ENCODE measurements around the gene PCYT2.

PCYT2 gene

DNA sequence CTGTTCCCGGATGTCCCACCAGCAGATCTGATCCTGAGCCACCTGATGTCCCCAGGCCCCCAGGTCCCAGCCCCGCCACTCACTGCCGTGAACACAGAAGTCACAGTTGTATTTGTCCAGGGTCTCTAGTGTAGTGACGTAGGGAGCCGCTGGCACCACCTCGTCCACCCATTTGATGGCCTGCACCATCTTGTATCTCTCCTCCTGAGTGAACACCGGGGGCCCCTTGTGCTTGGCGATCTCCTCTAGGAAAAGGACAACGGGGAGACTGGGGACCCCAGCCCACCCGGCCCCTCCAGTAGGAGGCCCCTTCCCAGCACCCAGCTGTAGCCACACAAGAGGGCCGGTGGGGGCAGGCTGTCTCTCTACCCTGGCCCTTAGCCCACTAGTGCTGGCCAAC, 2.4 kb downstream of the PCYT2 start:
- TF ChIP-seq FOXM1 (IDR thresholded peaks at IDR 0.05; ENCODE audit: borderline replicate concordance, low read depth) (no peak), YY1 (IDR thresholded peaks at IDR 0.05; ENCODE audit: low read depth) (no peak), TCF12 (IDR thresholded peaks at IDR 0.05; ENCODE audit: low read depth) (no peak), TAF1 (IDR thresholded peaks at IDR 0.05; ENCODE audit: low read depth) (no peak), EGR1 (IDR thresholded peaks at IDR 0.05) (no peak), EP300 (IDR thresholded peaks at IDR 0.05; ENCODE audit: borderline replicate concordance) (no peak), TEAD4 (IDR thresholded peaks at IDR 0.05) (no peak), NFIC (IDR thresholded peaks at IDR 0.05) (no peak), RAD21 (IDR thresholded peaks at IDR 0.05; ENCODE audit: low read depth) (no peak), ZBTB7A (IDR thresholded peaks at IDR 0.05; ENCODE audit: low read depth) (no peak), CREB1 (IDR thresholded peaks at IDR 0.05; ENCODE audit: low read depth) (no peak), CEBPB (IDR thresholded peaks at IDR 0.05) (no peak)
- TF ChIP-seq, protein P1, sequence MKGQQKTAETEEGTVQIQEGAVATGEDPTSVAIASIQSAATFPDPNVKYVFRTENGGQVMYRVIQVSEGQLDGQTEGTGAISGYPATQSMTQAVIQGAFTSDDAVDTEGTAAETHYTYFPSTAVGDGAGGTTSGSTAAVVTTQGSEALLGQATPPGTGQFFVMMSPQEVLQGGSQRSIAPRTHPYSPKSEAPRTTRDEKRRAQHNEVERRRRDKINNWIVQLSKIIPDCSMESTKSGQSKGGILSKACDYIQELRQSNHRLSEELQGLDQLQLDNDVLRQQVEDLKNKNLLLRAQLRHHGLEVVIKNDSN (IDR thresholded peaks at IDR 0.05) = no peak
- TF ChIP-seq, protein P2, sequence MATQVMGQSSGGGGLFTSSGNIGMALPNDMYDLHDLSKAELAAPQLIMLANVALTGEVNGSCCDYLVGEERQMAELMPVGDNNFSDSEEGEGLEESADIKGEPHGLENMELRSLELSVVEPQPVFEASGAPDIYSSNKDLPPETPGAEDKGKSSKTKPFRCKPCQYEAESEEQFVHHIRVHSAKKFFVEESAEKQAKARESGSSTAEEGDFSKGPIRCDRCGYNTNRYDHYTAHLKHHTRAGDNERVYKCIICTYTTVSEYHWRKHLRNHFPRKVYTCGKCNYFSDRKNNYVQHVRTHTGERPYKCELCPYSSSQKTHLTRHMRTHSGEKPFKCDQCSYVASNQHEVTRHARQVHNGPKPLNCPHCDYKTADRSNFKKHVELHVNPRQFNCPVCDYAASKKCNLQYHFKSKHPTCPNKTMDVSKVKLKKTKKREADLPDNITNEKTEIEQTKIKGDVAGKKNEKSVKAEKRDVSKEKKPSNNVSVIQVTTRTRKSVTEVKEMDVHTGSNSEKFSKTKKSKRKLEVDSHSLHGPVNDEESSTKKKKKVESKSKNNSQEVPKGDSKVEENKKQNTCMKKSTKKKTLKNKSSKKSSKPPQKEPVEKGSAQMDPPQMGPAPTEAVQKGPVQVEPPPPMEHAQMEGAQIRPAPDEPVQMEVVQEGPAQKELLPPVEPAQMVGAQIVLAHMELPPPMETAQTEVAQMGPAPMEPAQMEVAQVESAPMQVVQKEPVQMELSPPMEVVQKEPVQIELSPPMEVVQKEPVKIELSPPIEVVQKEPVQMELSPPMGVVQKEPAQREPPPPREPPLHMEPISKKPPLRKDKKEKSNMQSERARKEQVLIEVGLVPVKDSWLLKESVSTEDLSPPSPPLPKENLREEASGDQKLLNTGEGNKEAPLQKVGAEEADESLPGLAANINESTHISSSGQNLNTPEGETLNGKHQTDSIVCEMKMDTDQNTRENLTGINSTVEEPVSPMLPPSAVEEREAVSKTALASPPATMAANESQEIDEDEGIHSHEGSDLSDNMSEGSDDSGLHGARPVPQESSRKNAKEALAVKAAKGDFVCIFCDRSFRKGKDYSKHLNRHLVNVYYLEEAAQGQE (IDR thresholded peaks at IDR 0.05; ENCODE audit: low read depth) = no peak
- TF ChIP-seq, protein P3, sequence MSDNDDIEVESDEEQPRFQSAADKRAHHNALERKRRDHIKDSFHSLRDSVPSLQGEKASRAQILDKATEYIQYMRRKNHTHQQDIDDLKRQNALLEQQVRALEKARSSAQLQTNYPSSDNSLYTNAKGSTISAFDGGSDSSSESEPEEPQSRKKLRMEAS (IDR thresholded peaks at IDR 0.05) = no peak

DNA sequence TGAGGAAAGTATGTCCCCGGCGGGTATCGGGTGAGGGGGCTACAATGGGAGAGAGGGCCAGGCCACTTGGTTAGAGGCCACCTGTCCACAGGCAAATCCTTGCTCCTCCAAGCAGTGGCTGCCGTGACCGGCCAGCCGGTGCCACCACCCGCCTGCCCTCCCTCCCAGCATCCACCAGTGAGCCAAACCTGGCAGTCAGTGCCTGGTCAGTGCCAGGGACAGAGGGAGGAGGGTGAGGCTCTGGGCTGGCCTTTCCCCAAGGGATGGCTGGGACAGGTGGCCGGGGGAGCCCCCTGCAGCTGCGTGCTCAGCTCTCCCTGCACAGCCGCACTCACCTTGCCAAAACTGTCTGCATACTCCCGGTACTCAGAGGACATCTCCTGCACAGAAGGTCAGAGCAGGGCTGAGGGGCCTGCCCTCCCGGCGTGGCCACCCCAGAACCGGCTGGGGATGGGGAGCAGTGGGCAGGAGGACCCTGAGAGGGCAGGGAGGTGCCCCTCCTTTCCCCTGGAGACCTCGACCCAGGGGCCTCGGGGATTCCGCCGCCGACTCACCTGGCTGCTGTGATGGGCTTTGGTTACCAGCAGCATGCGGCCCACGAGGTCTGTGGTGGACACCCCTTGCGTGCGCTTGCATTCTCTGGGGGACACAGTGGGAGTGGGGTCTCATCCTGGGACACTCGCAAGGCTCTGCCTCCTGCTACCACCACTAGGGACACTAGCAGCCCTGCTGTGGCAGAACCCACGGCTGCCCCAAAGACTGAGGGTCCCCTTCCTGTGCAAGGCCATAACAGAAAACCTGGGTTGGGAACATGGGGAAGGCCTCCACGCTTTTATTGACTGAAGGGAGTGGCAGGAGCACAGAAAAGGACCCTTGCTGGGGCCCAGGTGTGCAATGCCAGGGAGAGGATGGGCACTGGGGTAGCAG, 3.7 kb downstream of the PCYT2 start:
- TF ChIP-seq CEBPB (IDR thresholded peaks at IDR 0.05) = no peak
- TF ChIP-seq NFIC (IDR thresholded peaks at IDR 0.05) = no peak
- TF ChIP-seq TCF12 (IDR thresholded peaks at IDR 0.05; ENCODE audit: low read depth) = no peak
- TF ChIP-seq, protein P3 (IDR thresholded peaks at IDR 0.05) = no peak
- TF ChIP-seq, protein P1 (IDR thresholded peaks at IDR 0.05) = no peak
- TF ChIP-seq TAF1 (IDR thresholded peaks at IDR 0.05; ENCODE audit: low read depth) = no peak
- no peak for TF ChIP-seq EP300 (IDR thresholded peaks at IDR 0.05; ENCODE audit: borderline replicate concordance)

DNA sequence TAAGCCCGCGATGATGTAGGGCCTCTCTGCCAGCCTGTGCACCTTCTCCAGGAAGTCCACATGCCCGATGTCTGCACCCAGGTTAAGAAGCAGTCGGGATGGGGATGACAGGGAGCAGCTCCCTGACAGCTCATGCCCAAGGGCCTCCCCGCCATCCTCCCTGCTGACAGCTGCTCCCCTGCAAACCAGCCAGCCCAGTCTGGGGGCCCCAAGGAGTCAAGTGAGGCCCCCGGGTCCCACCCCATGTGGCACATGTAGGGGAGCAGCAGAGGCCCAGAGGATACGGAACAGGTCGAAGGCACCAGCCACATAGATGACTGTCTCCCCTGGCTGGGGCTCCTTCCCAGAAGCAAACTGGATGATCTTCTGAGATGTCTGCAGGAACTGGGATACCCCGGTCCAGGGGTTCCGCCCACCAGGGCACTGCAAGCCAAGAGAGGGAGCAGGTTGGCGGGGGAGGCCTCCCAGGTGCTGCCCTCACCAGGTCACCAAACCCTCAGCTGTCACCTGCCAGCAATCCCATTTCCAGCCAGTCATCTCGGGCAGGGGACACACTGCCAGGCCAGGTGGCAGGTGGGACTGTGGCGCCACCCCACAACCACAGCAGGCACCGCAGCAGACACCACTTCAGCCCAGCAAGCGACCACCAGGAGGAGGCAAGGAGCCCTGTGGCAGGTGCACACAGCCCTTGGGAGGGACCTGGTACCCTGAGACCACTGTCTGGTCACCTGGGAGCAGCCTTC, 4.6 kb downstream of the PCYT2 start:
- TF ChIP-seq RAD21 (IDR thresholded peaks at IDR 0.05; ENCODE audit: low read depth) = peak; percentile 4; the same call in 1 of the 2 replicates
- no peak for TF ChIP-seq EGR1 (IDR thresholded peaks at IDR 0.05)

DNA sequence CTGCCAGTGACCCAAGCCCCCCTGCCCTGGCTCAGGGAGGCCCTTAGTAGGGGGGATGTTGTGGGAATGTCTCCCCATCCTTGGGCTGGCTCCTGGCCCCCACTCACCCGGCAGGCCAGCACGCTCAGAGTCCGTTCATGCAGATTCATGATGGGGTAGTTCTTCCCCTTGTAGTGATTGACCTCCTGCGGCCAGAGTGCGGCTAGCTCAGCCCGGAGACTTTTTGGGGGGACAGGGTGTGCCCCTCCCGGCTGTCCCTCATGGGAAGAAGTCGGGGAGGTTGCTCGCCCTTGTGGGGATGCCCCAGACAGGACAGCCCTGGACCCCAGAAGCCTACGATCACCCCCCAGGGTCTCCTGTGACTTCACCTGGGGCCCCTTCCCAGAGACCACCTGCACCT, 5.2 kb downstream of the PCYT2 start:
- no peak for TF ChIP-seq EP300 (IDR thresholded peaks at IDR 0.05; ENCODE audit: borderline replicate concordance)
- no peak for TF ChIP-seq FOXM1 (IDR thresholded peaks at IDR 0.05; ENCODE audit: borderline replicate concordance, low read depth)
- TF ChIP-seq, protein P1 (IDR thresholded peaks at IDR 0.05) = no peak
- TF ChIP-seq TAF1 (IDR thresholded peaks at IDR 0.05; ENCODE audit: low read depth) = no peak
- TF ChIP-seq CEBPB (IDR thresholded peaks at IDR 0.05) = no peak

DNA sequence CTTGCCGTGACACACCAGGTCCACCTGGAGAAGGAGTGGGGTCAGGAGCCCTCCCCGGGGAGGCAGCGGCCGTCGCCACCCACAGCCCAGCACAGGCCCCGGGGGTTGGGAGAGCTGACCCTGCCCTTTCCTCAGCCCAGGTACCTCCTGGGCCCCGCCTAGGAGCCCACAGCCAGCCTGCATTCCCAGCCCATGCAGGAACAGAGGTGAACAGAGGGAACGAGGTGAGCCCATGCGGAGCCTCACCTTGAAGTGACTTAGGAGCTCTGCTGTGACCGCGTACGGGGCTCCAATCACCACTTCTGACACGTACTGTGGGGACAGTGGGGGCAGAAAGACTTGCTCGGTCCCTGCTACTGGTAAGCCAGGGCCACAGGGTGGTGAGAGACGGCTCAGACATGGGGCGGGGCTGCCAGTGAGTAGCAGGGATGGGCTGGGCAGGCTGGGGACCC, 5.7 kb downstream of the PCYT2 start:
- TF ChIP-seq TAF1 (IDR thresholded peaks at IDR 0.05; ENCODE audit: low read depth) = no peak
- no peak for TF ChIP-seq EP300 (IDR thresholded peaks at IDR 0.05; ENCODE audit: borderline replicate concordance)
- TF ChIP-seq, protein P3 (IDR thresholded peaks at IDR 0.05) = no peak
- no peak for TF ChIP-seq FOXM1 (IDR thresholded peaks at IDR 0.05; ENCODE audit: borderline replicate concordance, low read depth)
- no peak for TF ChIP-seq RAD21 (IDR thresholded peaks at IDR 0.05; ENCODE audit: low read depth)
- TF ChIP-seq, protein P1 (IDR thresholded peaks at IDR 0.05) = no peak
- TF ChIP-seq TEAD4 (IDR thresholded peaks at IDR 0.05) = no peak
- no peak for TF ChIP-seq CEBPB (IDR thresholded peaks at IDR 0.05)
- TF ChIP-seq, protein P2 (IDR thresholded peaks at IDR 0.05; ENCODE audit: low read depth) = no peak
- no peak for TF ChIP-seq ZBTB7A (IDR thresholded peaks at IDR 0.05; ENCODE audit: low read depth)
- no peak for TF ChIP-seq NFIC (IDR thresholded peaks at IDR 0.05)
- no peak for TF ChIP-seq TCF12 (IDR thresholded peaks at IDR 0.05; ENCODE audit: low read depth)
- TF ChIP-seq EGR1 (IDR thresholded peaks at IDR 0.05) = no peak
- no peak for TF ChIP-seq YY1 (IDR thresholded peaks at IDR 0.05; ENCODE audit: low read depth)
- TF ChIP-seq CREB1 (IDR thresholded peaks at IDR 0.05; ENCODE audit: low read depth) = no peak

Data from Ishikawa (cell line).